GM21447 (cell line): ENCODE results near the gene DENND4B.

Experiments used
- ATAC-seq: cut with Tn5 transposase; IDR thresholded peaks from one replicate; pipeline ENCODE4 v1.9.1; 2021; ENCODE audit not compliant: unreplicated experiment

The DENND4B gene

DNA sequence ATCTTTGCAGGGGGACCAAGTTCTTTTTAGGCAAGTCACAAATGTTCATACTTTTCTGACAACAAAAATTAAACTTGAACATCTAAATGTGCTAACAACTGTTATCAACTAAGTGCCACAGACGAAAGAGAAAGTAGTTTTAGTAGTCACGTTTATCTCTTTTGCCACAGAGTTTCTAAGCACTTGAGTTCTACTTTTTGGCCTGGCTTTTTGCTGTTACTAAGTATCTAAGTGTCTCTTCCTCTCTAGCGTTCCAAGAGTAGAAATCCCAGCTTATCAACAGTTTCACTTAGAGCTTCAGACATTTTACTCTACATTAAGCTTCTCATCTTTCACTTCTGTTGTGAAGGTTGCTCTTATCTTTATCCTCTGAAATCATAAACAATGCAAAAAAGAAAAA, 58.0 kb downstream of the DENND4B start:
- ATAC-seq = no peak

DNA sequence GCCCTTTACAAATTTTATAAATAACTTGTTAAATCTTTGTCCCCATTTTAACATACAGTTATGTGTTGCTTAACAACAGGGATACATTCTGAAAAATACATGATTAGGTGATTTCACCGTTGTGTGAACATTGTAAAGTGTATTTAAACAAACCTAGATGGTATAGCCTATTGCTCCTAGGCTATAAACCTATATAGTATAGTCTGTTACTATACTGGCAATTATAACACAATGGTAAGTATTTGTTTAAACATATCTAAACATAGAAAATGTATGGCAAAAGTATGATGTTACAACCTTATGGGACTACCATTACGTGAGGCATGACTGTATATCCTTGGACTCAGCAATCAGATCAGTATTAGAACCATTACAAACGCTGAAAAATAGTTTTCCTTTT, 60.4 kb downstream of the DENND4B start:
- no peak for ATAC-seq

GRCh38 chr1:153883223-153883622, 63.3 kb downstream of the DENND4B start:
- no peak for ATAC-seq

DNA sequence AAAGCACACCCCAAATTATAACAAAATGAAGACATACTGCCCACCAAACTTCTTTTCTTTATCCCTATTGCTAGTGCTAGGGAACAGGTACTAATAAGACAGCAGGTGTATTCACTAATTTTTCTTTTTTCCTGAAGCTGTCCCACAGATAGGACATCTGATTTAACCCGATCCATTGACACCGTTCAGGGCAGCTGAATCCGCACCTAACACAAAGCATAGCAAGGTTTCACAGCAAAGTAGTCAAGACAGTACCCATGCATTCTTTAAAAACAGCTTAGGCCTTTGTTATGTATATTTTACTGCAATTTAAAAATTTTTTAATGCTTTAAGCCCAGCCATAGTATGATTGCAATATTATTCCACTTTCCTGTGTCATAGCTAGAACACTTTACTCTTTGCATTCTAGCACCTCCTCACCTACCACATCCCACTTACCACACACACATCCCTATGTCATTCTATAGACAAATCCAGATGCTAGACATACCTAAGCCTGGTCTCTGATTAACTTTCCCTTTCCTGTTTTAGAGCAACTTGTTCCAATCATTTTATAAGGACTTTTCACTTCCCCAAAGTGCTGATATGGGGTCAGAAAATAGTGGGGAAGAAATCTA, 64.1 kb downstream of the DENND4B start:
- ATAC-seq = no peak

DNA sequence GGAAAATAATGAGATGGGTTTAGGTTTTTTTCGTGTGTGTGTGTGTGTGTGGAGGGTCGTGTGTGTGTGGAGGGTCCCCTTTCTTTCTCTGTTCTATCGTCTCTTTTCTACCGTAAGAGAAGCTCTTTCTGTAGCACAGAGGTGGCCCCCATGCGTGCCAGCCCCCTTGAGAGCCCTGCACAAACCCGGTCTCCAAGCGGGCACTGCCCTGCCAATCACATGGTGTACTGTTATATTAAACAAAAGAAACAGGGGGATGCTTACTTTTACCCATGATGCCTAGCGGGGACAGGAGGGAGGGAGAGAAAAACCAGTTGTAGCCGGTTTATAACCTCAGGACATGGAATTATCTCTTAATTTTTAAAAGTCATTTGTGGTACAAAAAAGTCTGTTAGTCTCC, 64.8 kb downstream of the DENND4B start:
- no peak for ATAC-seq

DNA sequence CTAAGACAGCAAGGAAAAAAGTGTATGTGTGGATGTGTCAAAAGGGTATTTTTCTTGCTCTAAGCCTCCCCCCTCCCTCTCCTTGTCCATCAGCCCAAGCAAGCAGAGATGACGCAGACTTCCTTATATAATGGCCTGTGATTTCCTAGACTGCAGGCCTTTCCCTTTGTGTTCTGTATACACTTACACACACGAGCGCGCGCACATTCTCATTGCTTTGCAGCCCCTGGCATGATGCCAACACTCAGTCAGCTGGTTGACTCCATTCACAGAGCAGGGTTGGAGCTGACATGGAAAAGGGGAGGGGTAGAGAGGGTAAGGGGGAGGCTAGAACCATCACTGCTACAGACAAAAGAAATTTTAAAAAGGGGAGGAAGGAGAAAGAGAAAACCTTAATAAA, 65.6 kb downstream of the DENND4B start:
- ATAC-seq = no peak

GRCh38 chr1:153880024-153880423, 66.5 kb downstream of the DENND4B start:
- ATAC-seq = no peak
